ENCODE results near the gene ATP8B1.

The ATP8B1 gene

DNA sequence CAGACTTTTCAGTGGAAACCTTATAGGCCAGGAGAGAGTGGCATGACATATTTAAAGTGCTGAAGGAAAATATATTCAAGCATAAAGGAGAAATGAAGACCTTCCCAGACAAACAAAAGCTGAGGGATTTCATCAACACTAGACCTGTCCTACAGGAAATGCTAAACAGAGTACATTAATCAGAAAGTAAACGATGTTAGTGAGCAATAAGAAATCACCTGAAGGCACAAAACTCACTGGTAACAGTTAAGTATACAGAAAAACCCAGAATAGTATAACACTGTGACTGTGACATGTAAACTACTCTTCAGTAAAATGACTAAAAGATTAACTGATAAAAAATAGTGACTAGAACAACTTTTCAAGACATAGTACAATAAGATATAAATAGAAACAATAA, 87.4 kb downstream of the ATP8B1 start:
- DNase-seq: no peak

DNA sequence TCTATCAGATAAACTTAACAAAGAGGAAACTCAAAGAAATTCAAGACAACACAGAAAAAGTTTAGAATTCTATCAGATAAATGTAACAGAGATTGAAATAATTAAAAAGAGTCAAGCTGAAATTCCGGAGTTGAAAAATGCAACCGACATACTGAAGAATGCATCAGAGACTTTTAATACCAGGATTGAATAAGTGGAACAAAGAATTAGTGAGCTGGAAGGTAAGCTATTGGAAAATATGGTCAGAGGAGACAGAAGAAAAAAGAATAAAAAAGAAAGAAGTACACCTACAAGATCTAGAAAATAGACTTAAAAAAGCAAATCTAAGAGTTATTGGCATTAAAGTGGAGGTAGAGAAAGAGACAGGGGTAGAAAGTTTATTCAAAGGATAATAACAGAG, 88.0 kb downstream of the ATP8B1 start:
- DNase-seq: no peak

DNA sequence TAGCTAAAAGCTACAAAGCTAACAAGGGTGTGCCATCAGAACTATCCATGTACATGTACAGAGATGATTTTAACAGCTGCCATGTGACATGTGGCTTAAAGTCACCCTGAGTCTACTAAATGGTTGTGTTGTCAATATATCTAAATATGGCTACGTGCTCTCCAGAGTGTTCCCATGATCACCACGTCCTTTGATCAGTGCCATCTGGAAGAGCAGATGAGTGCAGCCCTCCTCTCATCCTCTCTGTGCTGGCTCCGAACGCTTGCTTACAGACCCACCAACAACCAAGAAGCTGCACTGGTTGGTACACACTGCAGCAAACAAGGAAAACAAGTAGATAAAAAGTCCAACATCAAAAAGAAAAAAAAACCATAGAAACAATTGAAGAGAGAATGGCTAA, 92.9 kb downstream of the ATP8B1 start:
- DNase-seq: no peak

DNA sequence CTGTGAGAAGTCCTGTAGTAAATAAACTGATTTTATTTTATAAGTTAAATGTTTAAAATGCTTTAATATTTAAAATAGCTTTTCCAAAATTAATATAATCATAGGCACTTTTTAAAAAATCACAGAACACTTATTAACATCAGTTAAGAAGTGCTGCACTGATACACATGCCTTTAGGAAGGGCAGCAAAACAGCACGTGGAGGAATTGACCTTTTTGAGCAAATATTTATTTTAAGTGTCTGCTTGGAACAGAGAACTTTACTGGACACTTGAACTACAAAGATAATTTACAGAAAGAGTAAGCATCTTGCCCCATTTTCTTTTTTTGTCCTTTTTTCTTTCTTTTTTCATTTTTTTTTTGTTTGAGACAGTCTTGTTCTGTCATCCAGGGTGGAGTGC, 93.8 kb downstream of the ATP8B1 start:
- no peak for DNase-seq

- no peak for DNase-seq
Observed at GRCh38 chr18:57708288-57708687, 94.8 kb downstream of the ATP8B1 start.

DNA sequence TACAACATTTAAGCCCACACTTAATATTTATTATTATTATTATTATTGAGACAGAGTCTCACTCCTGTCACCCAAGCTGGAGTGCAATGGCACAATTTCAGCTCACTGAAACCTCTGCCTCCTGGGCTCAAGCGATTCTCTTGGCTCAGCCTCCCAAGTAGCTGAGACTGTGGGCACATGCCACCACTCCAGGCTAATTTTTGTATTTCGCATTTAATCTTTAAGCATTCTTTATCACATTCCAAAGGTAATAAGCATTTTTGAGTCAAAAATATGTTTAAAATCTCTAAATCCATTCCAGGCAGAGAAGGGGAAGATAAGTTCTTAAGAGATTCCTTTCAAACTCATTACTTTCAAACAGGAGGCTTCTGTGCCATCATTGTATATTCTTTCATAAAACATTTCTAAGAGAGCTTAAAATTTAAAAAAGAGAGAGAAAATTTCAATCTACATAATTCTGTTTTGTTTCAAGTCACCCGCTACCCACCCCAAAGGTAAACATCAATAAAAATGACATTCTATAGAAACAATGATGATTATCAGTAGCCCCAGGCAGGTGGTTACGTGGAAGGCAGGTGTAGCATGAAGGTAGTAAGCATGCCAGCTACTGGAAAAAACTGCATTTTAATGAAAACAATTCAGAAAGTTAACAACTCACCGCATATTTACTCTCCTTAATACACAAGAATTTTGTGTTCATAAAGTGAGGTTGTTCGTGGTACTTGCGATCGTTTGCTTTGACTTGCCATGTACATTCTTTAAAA, 97.1 kb downstream of the ATP8B1 start:
- no peak for DNase-seq

DNA sequence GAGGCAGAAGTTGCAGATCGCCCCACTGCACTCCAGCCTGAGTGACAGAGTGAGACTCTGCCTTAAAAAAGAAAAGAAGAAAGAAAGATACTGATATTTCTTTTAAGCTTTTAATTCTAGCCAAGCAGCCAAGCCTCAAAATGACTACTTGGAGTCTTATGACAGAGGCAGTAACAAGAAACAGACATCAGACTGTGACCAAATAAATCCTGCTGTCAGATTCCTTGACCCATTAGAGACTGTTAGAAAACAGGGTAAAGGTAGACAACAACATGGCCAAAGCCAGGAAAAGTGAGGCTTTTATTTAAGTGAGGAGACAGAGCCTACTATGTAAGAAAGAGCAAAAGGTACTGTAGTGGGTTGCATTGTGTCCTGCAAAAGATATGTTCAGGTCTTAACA, 98.1 kb downstream of the ATP8B1 start:
- DNase-seq: no peak

DNA sequence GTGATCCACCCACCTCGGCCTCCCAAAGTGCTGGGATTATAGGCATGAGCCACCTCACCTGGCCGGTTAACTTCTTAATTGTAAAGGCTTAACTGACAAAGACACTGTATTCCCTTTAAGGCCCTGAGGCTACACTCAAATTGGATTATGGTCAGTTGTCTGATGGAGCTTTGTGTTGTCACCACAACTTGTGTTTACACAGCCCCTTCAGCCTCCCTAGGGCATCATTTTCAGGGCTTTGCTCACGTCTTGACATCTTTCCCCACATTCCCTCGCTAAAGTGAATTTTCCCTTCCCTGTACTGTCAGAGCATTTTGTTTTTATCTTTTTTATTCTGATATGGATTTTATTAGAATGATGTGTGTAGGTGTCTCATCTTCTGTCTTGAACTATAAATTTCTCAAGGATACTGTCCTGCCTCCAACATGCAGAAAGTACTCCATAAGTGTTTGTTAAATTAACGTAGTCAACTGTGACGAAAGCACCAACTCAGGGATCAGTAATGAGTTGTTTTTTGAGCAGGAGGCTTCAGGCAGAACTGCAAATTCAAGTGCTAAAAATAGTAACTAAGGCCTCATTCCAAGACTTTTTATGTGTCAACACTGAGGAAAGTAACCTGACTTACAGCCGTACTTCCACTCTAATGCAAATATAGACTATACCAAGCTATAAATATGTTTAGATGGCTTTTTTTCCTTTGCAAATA, 104.4 kb downstream of the ATP8B1 start:
- DNase-seq: no peak

GRCh38 chr18:57697426-57697825, 105.7 kb downstream of the ATP8B1 start:
- no peak for DNase-seq

DNA sequence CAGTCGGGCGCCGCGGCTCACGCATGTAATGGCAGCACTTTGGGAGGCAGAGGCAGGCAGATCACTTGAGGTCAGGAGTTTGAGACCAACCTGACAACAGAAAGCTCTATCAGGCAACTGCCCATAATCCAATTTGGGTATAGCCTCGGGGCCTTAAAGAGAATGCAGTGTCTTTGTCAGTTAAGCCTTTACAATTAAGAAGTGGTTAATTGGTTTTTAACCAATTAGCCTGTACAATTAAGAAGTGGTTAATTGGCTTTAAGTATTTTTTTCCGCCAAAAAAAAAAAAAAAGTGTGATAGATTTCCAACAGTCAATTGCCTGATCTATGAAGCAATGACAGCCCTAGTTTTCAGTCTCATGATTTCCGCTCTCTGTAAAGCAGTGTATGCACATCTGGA, 106.8 kb downstream of the ATP8B1 start:
- DNase-seq: no peak

GRCh38 chr18:57691363-57691762, 111.8 kb downstream of the ATP8B1 start:
- no peak for DNase-seq

DNA sequence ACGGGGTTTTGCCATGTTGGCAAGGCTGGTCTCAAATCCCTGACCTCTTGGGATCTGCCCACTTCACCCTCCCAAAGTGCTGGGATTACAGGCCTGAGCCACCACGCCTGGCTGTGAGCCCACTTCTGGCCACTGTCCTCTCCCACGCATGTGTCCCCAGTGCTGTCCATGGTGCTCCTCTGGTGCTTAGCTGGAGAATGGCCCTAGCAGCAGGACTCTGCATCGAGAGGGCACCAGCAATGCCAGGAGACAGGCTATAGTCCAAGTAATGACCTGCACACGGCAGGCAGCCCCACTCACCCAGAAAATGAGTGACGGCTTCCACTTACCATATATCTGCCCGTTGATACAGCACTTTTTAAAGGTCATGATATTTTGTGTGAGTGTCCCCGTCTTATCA, 115.1 kb downstream of the ATP8B1 start:
- no peak for DNase-seq

DNA sequence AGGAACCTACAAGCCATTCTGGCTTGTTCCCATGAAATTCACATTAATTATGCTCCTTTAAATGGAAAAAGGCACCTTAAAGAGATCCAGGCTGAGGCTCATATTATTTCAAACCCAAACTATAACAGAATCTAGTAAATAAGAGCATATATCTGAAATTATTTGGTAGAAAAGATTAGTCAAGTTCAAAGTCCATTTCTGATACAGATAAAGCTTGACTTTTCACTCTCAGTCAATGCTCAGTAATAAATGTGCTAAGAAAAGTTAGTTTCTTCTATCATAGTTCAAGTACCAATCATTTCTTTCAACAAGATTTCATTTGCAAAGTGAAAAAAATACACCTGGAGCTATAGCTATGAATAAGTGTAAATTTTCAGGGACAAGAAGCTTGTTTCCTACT, 119.6 kb downstream of the ATP8B1 start:
- no peak for DNase-seq

DNA sequence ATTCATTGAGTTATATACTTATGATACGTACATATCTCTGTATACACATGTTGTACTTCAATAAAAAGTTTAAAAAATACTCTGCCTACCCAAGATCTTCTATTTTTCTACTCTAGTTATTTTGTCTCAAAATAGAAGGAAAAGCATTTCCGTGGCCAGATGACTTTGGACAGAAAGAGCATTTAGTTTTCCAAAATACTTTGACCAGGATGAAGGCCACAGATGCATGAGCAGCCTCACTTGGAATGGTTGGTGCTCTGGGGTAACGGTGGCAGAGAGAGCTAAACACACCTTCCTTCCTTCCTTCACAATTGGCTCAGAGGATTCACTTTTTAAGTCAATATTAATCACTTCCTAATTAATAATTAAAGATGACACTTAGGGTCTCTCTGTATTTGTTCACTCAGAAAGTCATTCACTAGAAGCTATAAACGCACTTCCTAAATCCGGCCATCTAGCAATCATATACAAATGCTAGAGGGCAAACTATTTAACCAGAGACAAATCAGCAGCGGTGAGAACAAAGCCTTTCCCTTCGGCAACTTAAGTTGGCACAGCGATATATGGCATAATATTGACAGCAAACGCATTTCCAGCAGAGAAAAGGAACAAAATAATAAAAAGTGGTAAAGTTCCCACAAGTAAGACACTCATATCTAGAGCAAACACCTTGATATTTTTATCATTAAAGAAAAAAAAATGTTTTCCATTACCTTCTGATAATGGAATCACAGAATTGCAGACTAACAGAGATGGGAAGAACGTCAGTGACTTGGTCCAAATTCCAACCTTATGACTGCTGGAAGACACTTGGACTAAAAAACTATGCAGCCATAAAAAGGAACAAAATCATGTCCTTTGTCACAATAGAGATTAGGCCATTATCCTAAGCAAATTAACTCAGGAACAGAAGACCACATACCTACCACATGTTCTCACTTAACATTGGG, 125.6 kb downstream of the ATP8B1 start:
- no peak for DNase-seq

- no peak for DNase-seq
Observed at GRCh38 chr18:57674891-57675290, 128.2 kb downstream of the ATP8B1 start.

DNA sequence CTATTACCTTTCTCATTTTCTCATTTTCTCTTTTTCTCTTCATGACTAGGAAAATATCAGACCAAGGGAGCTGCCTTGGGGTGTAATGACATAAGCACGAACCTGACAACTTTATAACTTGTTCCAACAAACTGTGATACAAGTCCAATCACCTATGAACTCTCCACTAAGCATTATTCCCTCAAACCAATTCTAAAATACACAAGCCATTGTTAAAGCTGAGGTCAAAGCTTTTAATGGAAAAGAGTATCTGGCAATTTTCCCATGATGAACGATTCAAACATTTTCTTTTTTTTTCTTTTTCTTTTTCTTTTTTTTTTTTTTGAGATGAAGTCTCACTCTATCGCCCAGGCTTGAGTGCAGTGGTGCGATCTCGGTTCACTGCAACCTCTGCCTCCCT, 133.1 kb downstream of the ATP8B1 start:
- no peak for DNase-seq

GRCh38 chr18:57668021-57668420, 135.1 kb downstream of the ATP8B1 start:
- DNase-seq: no peak

- no peak for DNase-seq
Observed at GRCh38 chr18:57666818-57667497, 136.2 kb downstream of the ATP8B1 start.

- DNase-seq: no peak
Observed at GRCh38 chr18:57664568-57665165, 138.4 kb downstream of the ATP8B1 start.

- no peak for DNase-seq
Observed at GRCh38 chr18:57660961-57661360, 142.2 kb downstream of the ATP8B1 start.

DNA sequence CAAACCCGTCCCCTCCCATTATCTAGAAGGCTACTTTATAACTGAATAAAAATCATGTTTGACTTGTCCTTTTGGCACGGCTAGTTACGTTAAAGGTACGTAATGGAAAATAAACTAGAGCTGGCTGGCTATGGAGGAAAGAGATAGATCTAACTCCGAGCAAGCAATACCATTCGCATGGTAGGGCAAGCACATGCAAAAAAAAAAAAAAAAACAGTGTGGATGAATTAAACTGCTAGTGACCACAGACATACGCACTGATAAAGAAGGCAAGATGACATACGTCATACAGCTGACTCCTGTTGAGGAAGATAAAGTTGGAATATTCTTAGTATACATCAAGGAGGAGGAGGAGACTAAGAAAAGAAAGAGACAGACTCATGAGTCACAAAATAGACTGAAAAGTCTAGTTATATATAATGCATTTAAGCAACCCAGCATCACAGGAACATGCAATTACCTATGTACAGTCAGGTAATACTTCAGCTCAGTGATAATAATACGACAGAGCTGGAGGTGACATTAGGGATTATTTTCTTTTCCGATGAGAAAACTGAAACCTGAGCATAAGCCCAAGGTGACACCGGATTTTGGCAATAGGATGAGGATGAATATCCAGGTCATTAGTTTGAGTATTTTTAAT, 143.5 kb downstream of the ATP8B1 start:
- no peak for DNase-seq

DNA sequence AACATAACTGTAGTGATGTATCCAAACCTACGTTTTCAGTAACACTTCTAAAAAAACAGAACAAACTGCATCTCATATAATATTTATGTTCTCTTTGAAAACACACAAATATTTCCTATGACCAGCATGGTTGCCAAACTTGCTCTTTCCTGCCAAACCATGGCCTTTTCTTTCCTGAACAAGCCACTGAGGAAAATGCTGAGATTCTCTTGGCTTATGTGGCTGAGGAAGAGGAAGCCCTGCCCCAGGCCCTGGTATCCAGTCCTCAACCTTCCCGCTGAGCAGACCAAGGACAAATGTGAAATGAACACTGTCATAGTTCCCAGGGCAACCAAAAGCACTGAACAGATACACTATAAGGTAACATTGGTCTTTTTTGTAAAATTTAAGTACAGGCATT, 145.6 kb downstream of the ATP8B1 start:
- no peak for DNase-seq

Data from NCI-H2227 treated with DMSO at 0.1 percent for 48 hours (cell line).